ENCODE data around the gene PFKL.
"Not testable (repeated sequence)": the region's sequence is repeated elsewhere in the genome, so short reads cannot be mapped to it uniquely, and the experiment has no call there.

Gene PFKL

DNA sequence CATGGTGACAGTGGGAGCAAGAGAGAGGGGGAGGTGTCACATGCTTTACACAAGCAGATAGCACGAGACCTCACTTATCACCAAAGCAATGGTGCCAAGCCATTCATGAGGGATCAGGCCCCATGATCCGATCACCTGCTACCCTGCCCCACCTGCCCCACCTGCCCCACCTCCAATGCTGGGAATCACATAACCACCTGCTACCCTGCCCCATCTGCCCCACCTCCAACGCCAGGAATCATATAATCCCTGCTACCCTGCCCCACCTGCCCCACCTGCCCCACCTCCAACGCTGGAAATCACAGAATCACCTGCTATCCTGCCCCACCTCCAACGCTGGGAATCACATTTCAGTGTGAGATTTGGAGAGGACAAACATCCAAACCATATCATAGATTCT, 24.8 kb upstream of the PFKL start:
- DNase-seq (ENCODE audit: low read depth in 2 of 2, low spot score in 1 of 2), result no peak

DNA sequence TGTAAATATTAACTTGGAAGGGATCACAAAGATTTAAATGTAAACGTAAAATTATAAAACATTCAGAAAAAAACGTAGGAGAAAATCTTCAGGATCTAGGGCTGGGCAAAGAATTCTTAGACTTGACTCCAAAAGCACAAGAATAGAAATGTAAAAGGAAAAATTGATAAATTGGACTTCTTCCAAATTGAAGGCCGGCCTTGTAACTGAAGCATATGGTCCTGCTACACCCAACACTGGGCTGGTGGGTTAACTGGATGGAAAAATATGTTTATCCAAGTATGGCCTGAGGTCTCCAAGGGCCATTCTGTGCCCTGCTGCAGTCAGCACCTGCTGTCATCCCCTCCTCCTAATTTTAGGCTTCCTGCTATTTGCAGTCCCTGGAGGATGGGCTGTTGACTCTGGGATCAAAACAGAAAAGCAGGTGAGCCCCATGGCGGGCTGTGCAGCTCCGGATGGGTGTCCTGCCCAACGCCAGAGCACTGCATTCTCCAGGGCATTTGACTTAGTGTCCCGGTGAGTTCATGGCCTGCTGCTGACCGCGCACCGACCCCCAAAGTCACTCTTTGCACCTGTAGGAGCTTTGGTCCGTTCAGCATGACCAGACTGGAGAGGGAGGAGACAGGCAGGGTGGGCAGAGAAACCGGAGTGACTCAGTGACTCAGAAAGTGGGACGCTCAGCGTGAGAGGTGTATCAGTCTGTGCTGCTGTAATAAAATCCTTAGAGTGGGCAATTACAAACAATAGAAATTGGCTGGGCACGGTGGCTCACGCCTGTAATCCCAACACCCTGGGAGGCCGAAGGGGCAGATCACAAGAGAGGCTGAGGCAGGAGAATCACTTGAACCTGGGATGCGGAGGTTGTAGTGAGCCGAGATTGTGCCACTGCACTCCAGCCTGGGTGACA, 20.2 kb upstream of the PFKL start:
- DNase-seq (ENCODE audit: low read depth in 2 of 2, low spot score in 1 of 2), result no peak

DNA sequence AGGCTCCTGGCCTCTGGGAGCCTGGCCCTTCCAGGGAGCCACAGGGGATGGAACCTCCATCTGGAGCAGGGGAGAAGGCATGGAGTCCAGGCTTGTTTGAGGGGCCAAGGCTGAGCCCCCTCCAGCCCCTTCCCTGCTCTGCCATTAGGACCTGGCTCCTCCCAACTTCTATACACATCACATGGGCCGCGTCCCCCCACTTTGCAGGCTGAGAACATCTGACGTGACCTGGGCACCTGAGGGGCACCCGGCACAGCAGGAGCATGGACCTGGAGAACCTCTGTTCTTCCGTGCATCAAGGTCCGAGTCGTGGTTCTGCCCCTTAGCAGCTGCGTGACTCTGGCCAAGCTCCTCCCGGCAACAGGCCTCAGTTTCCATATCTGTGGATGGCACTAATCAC, 18.1 kb upstream of the PFKL start:
- no peak for DNase-seq (ENCODE audit: low read depth in 2 of 2, low spot score in 1 of 2)

DNA sequence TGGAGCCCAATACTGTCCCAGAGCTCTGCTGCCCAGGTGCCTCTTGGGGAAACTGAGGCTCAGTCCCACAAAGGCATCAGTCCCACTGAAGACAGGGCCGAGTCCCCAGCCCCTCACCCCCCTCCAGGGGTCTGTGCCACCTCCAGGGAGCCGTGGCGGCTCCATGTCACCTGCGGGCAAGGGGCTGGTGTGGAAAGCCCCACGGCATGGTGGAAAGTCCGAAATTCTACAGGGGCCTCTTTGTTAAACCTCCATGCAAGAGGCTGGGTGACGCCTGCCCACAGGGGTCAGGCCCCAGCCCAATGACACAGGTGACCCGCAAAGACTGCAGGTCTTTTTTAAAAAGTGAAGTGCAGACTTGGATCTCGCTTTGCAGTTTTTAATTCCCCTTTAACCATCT, 17.5 kb upstream of the PFKL start:
- DNase-seq (ENCODE audit: low read depth in 2 of 2, low spot score in 1 of 2), result no peak

DNA sequence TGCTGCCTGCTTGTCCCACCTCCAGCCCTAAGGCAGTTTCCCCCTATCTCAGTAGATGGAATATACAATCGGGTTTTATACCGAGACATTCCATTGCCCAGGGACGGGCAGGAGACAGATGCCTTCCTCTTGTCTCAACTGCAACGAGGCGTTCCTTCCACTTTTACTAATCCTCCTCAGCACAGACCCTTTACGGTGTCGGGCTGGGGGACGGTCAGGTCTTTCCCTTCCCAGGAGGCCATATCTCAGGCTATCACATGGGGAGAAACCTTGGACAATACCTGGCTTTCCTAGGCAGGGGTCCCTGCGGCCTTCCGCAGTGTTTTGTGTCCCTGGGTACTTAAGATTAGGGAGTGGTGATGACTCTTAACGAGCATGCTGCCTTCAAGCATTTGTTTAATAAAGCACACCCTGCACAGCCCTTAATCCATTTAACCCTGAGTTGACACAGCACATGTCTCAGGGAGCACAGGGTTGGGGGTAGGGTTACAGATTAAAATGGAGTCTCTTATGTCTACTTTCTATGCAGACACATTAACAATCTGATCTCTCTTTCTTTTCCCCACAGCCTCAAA, 16.6 kb upstream of the PFKL start:
- DNase-seq (ENCODE audit: low read depth in 2 of 2, low spot score in 1 of 2), result not testable (repeated sequence)

DNA sequence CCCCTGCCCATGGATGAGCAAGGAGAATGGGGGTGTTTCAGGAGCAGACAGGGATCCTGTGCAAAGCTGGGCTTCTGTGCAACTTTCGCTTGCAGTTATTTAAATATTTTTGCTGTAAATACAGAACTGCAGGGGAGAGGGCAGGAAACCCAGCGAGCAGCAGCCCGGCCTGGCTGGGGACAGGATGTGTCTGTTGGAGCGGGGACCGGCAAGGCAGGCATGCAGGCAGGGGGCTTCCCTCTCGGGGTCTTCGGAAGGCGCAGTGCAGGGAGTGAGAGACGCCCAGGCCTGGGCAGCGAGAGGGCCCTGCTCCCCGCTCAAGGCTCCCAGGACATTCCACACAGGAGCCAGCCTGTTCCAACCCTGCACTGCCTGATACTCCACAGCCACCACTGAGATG, 15.9 kb upstream of the PFKL start:
- no peak for DNase-seq (ENCODE audit: low read depth in 2 of 2, low spot score in 1 of 2)

DNA sequence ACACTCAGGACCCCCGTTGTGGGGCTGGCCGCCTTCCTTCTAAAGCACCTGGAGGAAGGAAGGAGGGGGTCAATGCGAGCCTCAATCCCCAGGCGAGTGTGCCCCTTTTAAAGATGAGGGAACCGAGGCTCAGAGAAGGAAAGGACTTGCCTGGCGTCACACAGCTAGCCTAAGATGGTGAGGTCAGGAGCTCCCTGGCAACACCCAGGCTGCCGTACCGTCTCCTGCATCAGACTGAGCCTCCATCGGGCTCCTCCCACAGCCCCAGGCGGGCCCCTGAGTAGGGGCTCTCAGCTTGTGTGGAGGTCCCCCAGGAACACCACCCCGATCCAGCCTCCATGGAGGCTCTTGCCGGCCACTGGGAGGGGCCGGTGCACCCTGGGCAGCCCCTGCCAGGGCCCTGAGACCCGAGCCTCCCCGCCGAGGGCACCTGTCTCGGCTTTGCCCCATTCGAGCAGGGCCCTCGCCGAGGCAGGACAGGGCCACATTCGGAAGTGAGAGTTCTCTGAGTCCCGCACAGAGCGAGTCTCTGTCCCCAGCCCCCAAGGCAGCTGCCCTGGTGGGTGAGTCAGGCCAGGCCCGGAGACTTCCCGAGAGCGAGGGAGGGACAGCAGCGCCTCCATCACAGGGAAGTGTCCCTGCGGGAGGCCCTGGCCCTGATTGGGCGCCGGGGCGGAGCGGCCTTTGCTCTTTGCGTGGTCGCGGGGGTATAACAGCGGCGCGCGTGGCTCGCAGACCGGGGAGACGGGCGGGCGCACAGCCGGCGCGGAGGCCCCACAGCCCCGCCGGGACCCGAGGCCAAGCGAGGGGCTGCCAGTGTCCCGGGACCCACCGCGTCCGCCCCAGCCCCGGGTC, 14.5 kb upstream of the PFKL start, which contains the start of gene AIRE:
Gene AIRE (plus strand): TSS at position 739 of the 855 bp plus-strand sequence. CDS start 131 bp downstream, outside the sequence.
- DNase-seq (ENCODE audit: low read depth in 2 of 2, low spot score in 1 of 2), result no peak

DNA sequence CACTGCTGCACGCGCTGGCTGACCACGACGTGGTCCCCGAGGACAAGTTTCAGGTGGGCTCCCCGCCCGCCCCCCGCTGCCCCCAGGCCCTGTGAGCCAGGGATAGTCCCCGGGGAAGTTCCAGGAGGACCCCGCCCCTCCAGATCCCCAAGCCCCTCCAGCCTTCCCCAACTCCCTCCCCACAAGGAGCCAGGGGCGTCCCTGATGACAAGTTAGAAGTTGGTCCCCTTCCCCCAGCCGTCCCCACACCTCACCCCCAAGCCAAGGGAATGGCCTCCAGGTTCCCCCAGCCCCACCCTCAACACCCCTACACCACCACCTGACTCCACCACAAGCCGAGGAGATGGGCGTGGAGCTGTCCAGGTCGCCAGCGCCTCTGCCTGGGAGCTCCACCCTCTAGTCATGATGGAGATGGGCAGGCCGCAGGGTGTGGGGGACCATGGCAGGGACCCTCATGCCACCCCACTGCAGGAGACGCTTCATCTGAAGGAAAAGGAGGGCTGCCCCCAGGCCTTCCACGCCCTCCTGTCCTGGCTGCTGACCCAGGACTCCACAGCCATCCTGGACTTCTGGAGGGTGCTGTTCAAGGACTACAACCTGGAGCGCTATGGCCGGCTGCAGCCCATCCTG, 13.7 kb upstream of the PFKL start:
- DNase-seq (ENCODE audit: low read depth in 2 of 2, low spot score in 1 of 2), result no peak

DNA sequence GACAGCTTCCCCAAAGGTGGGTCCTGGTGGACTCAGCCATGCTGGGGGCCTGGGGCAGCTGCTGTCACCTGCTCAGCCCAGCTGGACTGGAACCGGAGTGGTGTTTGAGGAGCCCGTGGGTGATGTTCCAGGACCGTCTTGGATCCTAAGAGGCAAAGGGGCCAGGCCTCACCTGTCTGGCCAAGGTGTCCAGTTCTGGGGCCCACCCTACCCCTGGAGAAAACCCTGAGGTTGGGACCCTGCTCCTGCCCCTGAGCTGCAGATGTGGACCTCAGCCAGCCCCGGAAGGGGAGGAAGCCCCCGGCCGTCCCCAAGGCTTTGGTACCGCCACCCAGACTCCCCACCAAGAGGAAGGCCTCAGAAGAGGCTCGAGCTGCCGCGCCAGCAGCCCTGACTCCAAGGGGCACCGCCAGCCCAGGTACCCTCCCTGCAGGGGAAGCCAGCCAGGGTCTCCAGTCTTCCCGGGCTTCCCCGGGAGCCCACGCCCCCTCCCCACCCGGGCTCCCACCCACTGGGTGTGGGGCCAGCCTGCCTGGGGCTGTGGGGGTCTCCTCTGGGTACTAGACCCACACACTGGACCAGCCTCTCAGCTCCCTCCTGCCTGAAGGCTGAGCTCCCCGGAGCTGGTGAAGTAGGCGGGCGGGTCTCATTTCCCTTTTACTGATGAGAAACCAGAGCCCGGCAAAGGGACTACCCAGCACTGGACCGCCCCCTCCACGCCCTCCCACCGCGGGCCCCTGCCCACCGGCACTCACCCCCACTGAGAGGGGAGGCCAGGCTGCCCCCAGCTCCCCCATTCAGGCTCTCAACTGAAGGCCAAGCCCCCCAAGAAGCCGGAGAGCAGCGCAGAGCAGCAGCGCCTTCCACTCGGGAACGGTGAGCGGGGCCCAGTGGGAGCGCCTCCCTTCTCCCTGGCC, 12.9 kb upstream of the PFKL start:
- no peak for DNase-seq (ENCODE audit: low read depth in 2 of 2, low spot score in 1 of 2)

DNA sequence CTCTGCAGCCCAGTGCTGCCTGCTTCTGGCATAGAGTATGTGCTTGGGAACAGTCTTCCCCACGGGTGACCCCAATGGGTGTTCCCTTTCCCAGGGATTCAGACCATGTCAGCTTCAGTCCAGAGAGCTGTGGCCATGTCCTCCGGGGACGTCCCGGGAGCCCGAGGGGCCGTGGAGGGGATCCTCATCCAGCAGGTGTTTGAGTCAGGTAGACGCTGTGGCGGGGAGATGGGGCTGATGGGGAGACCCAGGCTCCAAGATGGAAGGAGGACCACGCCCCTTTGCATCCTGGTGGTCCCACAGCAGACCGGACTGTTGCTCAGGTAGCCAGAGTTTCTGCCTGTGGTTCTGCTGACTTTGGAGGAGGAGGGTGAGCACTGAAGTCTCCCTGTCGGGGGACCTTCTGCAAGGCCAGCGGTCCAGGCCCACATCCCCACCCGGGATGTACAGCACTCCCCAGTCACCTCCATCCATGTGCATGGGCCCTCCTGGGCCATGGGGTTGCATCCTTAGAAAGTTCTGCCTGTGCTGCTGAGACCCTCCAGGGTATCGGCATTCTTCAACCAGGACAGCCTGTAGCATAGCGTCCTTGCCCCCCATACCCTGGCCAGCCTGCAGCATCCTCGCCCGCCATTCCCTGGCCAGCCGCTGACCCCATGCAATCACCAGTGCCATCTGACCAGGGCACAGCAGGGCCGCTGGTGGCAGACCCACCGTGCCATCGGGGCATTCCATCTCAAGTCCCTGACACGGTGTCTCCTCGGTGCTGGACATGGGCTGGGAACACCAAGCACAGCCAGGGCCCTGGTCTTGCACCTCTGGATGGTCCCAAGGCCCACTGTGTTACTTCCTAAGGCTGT, 11.4 kb upstream of the PFKL start:
- DNase-seq (ENCODE audit: low read depth in 2 of 2, low spot score in 1 of 2), result no peak

DNA sequence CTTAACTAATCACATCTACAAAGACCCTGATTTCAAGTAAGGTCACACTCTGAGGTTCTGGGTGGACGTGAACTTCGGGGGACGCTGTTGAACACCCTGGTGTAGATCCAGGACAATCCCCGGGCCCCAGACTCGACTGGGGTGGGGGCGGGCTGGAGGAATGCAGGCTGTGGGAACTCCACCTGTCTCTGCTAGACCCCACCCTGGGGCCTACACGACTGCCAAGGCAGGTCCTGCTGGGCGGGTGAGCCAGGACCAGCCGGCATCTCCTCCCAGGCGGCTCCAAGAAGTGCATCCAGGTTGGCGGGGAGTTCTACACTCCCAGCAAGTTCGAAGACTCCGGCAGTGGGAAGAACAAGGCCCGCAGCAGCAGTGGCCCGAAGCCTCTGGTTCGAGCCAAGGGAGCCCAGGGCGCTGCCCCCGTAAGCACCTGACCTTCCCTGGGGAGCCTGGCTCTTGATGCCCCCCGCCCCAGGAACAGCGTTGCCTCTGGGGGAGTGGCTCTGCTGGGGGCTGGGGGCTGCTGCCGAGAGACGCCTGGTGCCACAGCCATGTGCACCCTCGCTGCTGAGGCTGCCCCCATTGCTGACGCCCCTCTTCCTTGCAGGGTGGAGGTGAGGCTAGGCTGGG, 10.4 kb upstream of the PFKL start:
- DNase-seq (ENCODE audit: low read depth in 2 of 2, low spot score in 1 of 2), result no peak

DNA sequence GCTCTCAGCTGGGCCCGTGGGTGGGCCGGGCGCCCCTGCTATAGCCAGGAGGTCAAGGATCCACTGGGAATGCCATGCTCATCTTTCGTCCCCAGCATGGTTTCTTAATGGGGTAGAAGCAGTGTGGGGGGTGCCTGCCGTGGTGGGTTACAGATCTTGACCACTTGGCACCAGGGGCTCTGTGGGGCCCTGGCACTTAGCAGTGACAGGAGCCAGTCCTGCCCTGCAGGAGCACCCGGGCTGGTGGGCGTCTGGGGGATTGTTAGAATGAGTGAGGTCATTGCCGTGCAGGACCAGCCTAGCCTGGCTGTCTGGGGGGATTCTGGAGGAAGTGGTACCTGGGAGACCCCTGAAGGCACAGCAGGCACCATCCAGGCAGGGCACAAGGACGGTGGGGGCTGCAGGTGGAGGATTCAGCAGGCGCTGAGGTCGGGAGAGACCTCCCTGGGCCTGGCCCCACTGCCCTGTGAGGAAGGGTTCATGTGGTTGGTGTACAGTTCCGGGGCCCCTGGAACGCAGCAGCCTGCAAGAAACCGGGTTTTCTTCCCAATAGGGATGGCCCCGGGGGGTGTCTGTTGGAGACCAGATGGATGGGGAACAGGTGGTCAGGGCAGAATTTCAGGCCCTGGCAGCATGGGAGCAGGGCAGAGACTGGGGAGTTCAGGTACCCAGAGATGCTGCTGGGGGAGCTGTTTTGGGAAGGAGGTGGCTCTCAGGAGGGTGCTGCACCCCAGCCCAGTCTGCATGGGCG, 9.4 kb upstream of the PFKL start:
- DNase-seq (ENCODE audit: low read depth in 2 of 2, low spot score in 1 of 2), result no peak

DNA sequence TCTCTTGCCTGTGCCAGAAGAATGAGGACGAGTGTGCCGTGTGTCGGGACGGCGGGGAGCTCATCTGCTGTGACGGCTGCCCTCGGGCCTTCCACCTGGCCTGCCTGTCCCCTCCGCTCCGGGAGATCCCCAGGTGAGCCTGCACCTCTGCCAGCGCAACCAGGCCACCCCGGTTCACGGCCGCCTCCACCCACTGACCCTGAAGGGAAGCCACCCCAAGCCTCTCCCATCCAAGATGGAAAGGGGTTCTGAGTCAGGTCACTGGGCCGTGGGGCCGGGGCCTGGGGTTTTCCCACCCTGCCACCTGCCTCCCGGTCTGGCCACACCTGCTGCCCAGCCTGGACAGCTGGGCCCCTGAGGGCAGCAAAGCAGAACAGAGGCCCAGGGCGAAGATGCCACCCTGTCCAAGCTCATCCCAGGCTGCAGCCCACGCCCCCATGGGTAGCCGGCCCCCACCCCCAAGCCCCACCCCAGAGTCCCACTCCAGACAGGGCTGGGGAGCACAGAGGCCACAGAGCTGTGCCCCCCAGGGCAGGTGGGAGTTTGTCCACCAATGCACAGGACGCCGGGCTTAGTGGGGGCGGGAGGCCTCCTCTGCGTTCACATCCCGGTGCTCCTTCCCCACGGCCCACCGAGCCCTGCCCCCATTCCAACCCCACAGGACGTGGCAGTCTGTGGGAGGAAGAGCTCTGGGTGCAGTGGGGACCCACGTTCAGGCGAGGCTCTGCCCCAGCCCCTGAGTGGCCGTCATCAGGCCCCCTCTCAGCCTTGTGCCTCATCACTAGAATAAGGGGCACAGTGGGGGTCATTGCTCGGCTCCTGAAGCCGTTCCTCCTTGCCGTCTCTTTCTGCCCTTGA, 8.5 kb upstream of the PFKL start:
- DNase-seq (ENCODE audit: low read depth in 2 of 2, low spot score in 1 of 2), result no peak

DNA sequence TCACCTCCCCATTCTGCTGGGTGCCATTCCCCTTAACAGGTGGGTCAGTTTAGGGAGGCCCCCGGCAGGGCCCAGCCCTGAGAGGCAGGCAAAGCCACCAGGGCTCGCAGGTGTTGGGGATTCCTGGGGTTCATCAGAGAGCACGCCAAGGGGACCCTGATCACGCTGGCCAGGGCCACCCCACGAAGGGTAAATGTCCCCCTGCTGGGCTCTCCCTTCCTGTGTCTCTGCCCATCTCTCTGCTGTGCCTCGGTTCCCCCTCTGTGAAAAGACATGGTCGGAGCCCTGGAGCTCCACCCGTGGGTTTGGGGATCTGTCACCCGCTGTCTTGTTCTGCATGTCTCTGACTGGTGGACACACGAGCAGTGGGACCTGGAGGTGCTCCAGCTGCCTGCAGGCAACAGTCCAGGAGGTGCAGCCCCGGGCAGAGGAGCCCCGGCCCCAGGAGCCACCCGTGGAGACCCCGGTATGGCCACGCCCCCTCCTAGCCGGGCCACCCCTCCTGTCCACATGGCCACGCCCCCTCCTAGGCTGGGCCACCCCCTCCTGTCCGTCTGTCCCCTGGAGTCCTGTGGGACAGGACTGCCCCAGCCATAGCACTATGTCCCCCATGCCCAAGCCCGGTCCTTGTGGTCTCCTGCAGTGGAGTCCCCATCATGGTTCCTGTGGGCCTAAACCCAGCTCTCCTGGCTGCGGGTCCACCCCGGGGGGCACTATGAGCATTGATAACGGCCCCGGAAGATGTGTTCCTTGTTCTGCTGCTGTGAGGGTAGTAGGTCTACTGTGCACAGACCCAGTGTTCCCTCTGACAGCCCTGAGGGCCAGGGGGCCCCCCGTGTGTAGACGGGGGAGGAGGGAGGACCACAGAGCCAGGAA, 7.7 kb upstream of the PFKL start:
- no peak for DNase-seq (ENCODE audit: low read depth in 2 of 2, low spot score in 1 of 2)

DNA sequence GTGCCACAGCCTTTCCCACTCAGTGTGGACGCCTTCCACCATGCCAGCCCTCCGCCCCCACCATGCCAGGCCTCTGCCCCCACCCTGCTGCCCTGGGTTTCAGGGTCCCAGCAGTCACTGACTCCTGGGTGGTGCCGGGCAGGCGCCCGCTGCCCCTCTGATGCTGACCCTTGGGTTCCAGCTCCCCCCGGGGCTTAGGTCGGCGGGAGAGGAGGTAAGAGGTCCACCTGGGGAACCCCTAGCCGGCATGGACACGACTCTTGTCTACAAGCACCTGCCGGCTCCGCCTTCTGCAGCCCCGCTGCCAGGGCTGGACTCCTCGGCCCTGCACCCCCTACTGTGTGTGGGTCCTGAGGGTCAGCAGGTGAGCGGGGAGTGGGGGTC, 7.0 kb upstream of the PFKL start:
- DNase-seq (ENCODE audit: low read depth in 2 of 2, low spot score in 1 of 2), result no peak

DNA sequence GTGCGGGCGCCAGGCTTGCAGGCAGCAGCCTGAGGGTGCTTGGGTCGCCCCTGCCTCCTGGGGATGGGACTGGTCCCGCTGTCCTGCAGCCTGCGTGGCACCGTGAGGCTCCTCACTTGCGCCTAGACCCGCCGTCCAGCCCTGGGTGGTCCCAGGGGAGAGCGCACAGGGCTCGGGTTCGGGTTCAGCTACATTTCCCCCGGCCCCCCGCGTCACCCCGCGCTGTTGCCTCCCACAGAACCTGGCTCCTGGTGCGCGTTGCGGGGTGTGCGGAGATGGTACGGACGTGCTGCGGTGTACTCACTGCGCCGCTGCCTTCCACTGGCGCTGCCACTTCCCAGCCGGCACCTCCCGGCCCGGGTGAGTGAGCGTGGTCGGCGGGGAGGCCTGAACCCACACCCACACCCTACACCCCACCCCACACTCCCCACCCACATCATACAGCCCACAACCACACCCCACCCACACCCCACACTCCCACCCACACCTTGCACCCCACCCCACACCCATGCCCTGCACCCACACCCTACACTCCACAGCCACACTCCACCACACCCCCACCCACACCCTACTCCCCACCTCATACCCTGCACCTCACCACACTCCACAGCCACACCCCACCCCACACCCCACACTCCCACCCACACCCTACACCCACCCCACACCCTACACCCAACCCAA, 6.2 kb upstream of the PFKL start:
- no peak for DNase-seq (ENCODE audit: low read depth in 2 of 2, low spot score in 1 of 2)

Data from stimulated activated CD8-positive, alpha-beta memory T cell treated with anti-CD3 and anti-CD28 coated beads, Interleukin-4, amount 100 ng/mL, for 4 hours (primary cell).